H1 (cell line): ENCODE measurements around the gene PPM1L. TPM values are rescaled to one million over a fixed set of nuclear protein-coding genes. Genes with fewer than 3 reads are reported as not detected.

Experiments
- CTCF ChIA-PET: fragments of 300-600 bp; sonication (Branson Sonifier 250); formaldehyde crosslinking; loops from one replicate; lab custom pipeline; 2021; ENCODE audit not compliant: partially characterized antibody; lab: Charles Lee
- POLR2A ChIA-PET: fragments of 300-600 bp; sonication (Branson Sonifier 250); formaldehyde crosslinking; loops from one replicate; lab custom pipeline; 2021; ENCODE audit warnings: inconsistent platforms; ENCODE audit not compliant: partially characterized antibody; lab: Charles Lee
- DNase-seq, 2 experiments: peaks; one replicate each; pipeline versions ENCODE4 v3.0.0 to v3.0.0-alpha.2; 2010 to 2022; ENCODE audit warnings: low spot score in 2 of 2, low read depth in 1 of 2, mixed read lengths in 1 of 2
- FAIRE-seq: peaks from 2 replicates; lab custom pipeline; 2011; peaks lifted over from hg19 to GRCh38; lab: Jason Lieb, UNC
- H2AFZ ChIP-seq: 2 replicates; pipeline ENCODE4 v1.8.1; 2012; ENCODE audit warnings: low read length, inconsistent platforms
- H2AK5ac ChIP-seq: 2 replicates; pipeline ENCODE4 v1.6.1; 2013; ENCODE audit warnings: low read depth, low read length
- H2BK120ac ChIP-seq: replicated peaks from 2 replicates; pipeline ENCODE3; 2013; ENCODE audit warnings: low read depth, low read length, inconsistent platforms
- H2BK12ac ChIP-seq: 2 replicates; pipeline ENCODE4 v1.6.1; 2013; ENCODE audit warnings: low read depth, low read length
- H2BK15ac ChIP-seq: 2 replicates; pipeline ENCODE4 v1.6.1; 2013; ENCODE audit warnings: low read length
- H2BK20ac ChIP-seq: 2 replicates; pipeline ENCODE4 v1.6.1; 2013; ENCODE audit warnings: low read length
- H2BK5ac ChIP-seq: 2 replicates; pipeline ENCODE4 v1.6.1; 2013; ENCODE audit warnings: low read depth, low read length
- H3K14ac ChIP-seq: 2 replicates; pipeline ENCODE4 v1.6.1; 2013; ENCODE audit warnings: inconsistent platforms; ENCODE audit not compliant: insufficient read length
- H3K18ac ChIP-seq: 2 replicates; pipeline ENCODE4 v1.6.1; 2013; ENCODE audit warnings: low read length; ENCODE audit errors: extremely low read depth
- H3K23ac ChIP-seq: 2 replicates; pipeline ENCODE4 v1.6.1; 2013; ENCODE audit warnings: inconsistent platforms; ENCODE audit not compliant: insufficient read length
- H3K23me2 ChIP-seq: 2 replicates; pipeline ENCODE4 v1.6.1; 2013; ENCODE audit warnings: low read depth, low read length
- H3K27ac ChIP-seq: 2 replicates; pipeline ENCODE4 v1.6.1; 2011; ENCODE audit warnings: low read depth, low read length, inconsistent platforms
- H3K27me3 ChIP-seq, 4 experiments: replicated peaks in 1 of 4; 1 replicate in 1 of 4; 2 replicates in 3 of 4; pipeline versions ENCODE4 v1.6.1 to v1.8.1; 2011 to 2013; ENCODE audit warnings: low read length in 3 of 4, mild to moderate bottlenecking in 3 of 4, inconsistent platforms in 2 of 4, mixed read lengths in 2 of 4, moderate library complexity in 1 of 4; ENCODE audit not compliant: control insufficient read depth in 3 of 4, insufficient read depth in 3 of 4; ENCODE audit errors: extremely low read depth in 1 of 4
- H3K36me3 ChIP-seq, 4 experiments: 2 replicates each; pipeline versions ENCODE4 v1.6.1 to v1.8.1; 2011 to 2013; ENCODE audit warnings: mild to moderate bottlenecking in 4 of 4, low read length in 3 of 4, moderate library complexity in 2 of 4, control low read depth in 1 of 4, inconsistent platforms in 1 of 4; ENCODE audit not compliant: insufficient read depth in 4 of 4, control insufficient read depth in 2 of 4
- H3K4ac ChIP-seq: replicated peaks from 2 replicates; pipeline ENCODE3; 2013; ENCODE audit warnings: low read length, low read depth, mixed read lengths, inconsistent platforms; ENCODE audit not compliant: insufficient read length
- H3K4me1 ChIP-seq, 4 experiments: replicated peaks in 1 of 4; 1 replicate in 1 of 4; 2 replicates in 3 of 4; pipeline versions ENCODE4 v1.6.1 to v1.8.1; 2011 to 2013; ENCODE audit warnings: low read length in 3 of 4, inconsistent platforms in 2 of 4, mixed read lengths in 1 of 4; ENCODE audit not compliant: insufficient read depth in 4 of 4, control insufficient read depth in 3 of 4
- H3K4me2 ChIP-seq, 2 experiments: 2 replicates each; pipeline versions ENCODE4 v1.6.1 to v1.8.1; 2011 to 2013; ENCODE audit warnings: low read depth in 2 of 2, low read length in 2 of 2, control low read depth in 1 of 2, inconsistent platforms in 1 of 2, mild to moderate bottlenecking in 1 of 2; ENCODE audit not compliant: insufficient read depth in 1 of 2
- H3K4me3 ChIP-seq, 4 experiments: fragments of 200-600, 300-600 bp in 1 of 4; sonication (generic), shearing (Covaris generic), sonication (Bioruptor Twin) in 1 of 4; 2 replicates each; pipeline versions ENCODE4 v1.5.1 to v1.8.1; 2011 to 2016; ENCODE audit warnings: low read length in 4 of 4, low read depth in 3 of 4, control low read depth in 2 of 4, inconsistent platforms in 2 of 4, mild to moderate bottlenecking in 2 of 4, mixed read lengths in 1 of 4, moderate library complexity in 1 of 4; ENCODE audit not compliant: insufficient read depth in 2 of 4; ENCODE audit errors: extremely low read depth in 1 of 4
- H3K56ac ChIP-seq: replicated peaks from 2 replicates; pipeline ENCODE3; 2013; ENCODE audit warnings: low read depth, mild to moderate bottlenecking, mixed read lengths, low read length, inconsistent platforms; ENCODE audit not compliant: insufficient read length
- H3K79me1 ChIP-seq: 2 replicates; pipeline ENCODE4 v1.6.1; 2013; ENCODE audit warnings: low read depth, low read length, control low read depth
- H3K79me2 ChIP-seq, 2 experiments: 2 replicates each; pipeline versions ENCODE4 v1.6.1 to v1.8.1; 2012 to 2013; ENCODE audit warnings: low read length in 2 of 2, mild to moderate bottlenecking in 2 of 2, inconsistent platforms in 1 of 2; ENCODE audit not compliant: insufficient read depth in 2 of 2, control insufficient read depth in 1 of 2
- H3K9ac ChIP-seq, 4 experiments: replicated peaks in 1 of 4; 1 replicate in 1 of 4; 2 replicates in 3 of 4; pipeline versions ENCODE4 v1.6.1 to v1.8.1; 2011 to 2013; ENCODE audit warnings: low read depth in 3 of 4, low read length in 3 of 4, control low read depth in 2 of 4, mild to moderate bottlenecking in 2 of 4, moderate library complexity in 2 of 4, inconsistent platforms in 1 of 4; ENCODE audit errors: extremely low read depth in 1 of 4
- H3K9me3 ChIP-seq, 2 experiments: 2 replicates each; pipeline versions ENCODE4 v1.6.1 to v1.8.1; 2012 to 2013; ENCODE audit warnings: mild to moderate bottlenecking in 2 of 2, moderate library complexity in 2 of 2, control low read depth in 1 of 2, inconsistent platforms in 1 of 2, low read depth in 1 of 2, low read length in 1 of 2, mixed read lengths in 1 of 2; ENCODE audit not compliant: insufficient read depth in 2 of 2
- H4K20me1 ChIP-seq, 2 experiments: replicated peaks in 1 of 2; 2 replicates each; pipeline versions ENCODE3 to v1.8.1; 2011 to 2013; ENCODE audit warnings: inconsistent platforms in 2 of 2, low read length in 2 of 2, mild to moderate bottlenecking in 1 of 2; ENCODE audit not compliant: insufficient read depth in 2 of 2, control insufficient read depth in 1 of 2
- H4K5ac ChIP-seq: 2 replicates; pipeline ENCODE4 v1.6.1; 2013; ENCODE audit warnings: low read length, low read depth, mixed read lengths, inconsistent platforms; ENCODE audit not compliant: insufficient read length
- H4K8ac ChIP-seq: 2 replicates; pipeline ENCODE4 v1.8.0; 2013; ENCODE audit warnings: mild to moderate bottlenecking, moderate library complexity, low read length, inconsistent platforms; ENCODE audit not compliant: insufficient read depth; ENCODE audit errors: extremely low read depth
- H4K91ac ChIP-seq: replicated peaks from 2 replicates; pipeline ENCODE3; 2013; ENCODE audit warnings: low read length, mixed read lengths, inconsistent platforms; ENCODE audit not compliant: insufficient read length
- CBX8 ChIP-seq: fragments of 300-800, 300-1000 bp; sonication (generic); IDR thresholded peaks from 2 replicates; pipeline ENCODE4 v1.7.1; 2016; ENCODE audit warnings: low read depth, low read length, borderline replicate concordance
- CEBPB ChIP-seq: IDR thresholded peaks from 2 replicates; pipeline ENCODE4 v1.6.1; 2012; ENCODE audit warnings: low read depth, low read length
- EGR1 ChIP-seq: IDR thresholded peaks from 2 replicates; pipeline ENCODE4 v1.6.1; 2011; ENCODE audit warnings: low read depth, low read length, borderline replicate concordance
- NRF1 ChIP-seq: IDR thresholded peaks from 2 replicates; pipeline ENCODE4 v1.6.1; 2011; ENCODE audit warnings: mild to moderate bottlenecking, low read depth, low read length, improper control_type of control experiment
- PHF8 ChIP-seq: fragments of 200-600 bp; sonication (generic); conservative IDR thresholded peaks from 2 replicates; pipeline ENCODE4 v1.7.1; 2012; ENCODE audit warnings: low read depth, mild to moderate bottlenecking, inconsistent platforms, low read length, moderate library complexity
- RAD21 ChIP-seq, 2 experiments: IDR thresholded peaks in 1 of 2; conservative IDR thresholded peaks in 1 of 2; 2 replicates each; pipeline ENCODE4 v1.6.1; 2011; ENCODE audit warnings: low read depth in 2 of 2, low read length in 2 of 2, improper control_type of control experiment in 1 of 2, inconsistent platforms in 1 of 2, mild to moderate bottlenecking in 1 of 2, moderate library complexity in 1 of 2
- RXRA ChIP-seq: IDR thresholded peaks from 2 replicates; pipeline ENCODE4 v1.6.1; 2011; ENCODE audit warnings: low read depth, mild to moderate bottlenecking, low read length, moderate library complexity; ENCODE audit not compliant: insufficient read depth
- SAP30 ChIP-seq: fragments of 300-600 bp; sonication (generic); IDR thresholded peaks from 2 replicates; pipeline ENCODE4 v1.7.1; 2012; ENCODE audit warnings: low read length, moderate library complexity, mild to moderate bottlenecking, inconsistent platforms; ENCODE audit not compliant: insufficient read depth, insufficient replicate concordance
- SIN3A ChIP-seq, 2 experiments: IDR thresholded peaks in 1 of 2; conservative IDR thresholded peaks in 1 of 2; 2 replicates each; pipeline ENCODE4 v1.6.1; 2011 to 2012; ENCODE audit warnings: low read length in 2 of 2, improper control_type of control experiment in 1 of 2, low read depth in 1 of 2, mild to moderate bottlenecking in 1 of 2
- SRF ChIP-seq: IDR thresholded peaks from 2 replicates; pipeline ENCODE4 v1.6.1; 2011; ENCODE audit warnings: mild to moderate bottlenecking, low read depth, low read length, moderate library complexity
- TAF1 ChIP-seq: IDR thresholded peaks from 2 replicates; pipeline ENCODE4 v1.6.1; 2011; ENCODE audit warnings: mild to moderate bottlenecking, low read depth, low read length
- TBP ChIP-seq: IDR thresholded peaks from 2 replicates; pipeline ENCODE4 v1.6.1; 2011; ENCODE audit warnings: low read depth, low read length, improper control_type of control experiment
- TCF12 ChIP-seq: IDR thresholded peaks from 2 replicates; pipeline ENCODE4 v1.6.1; 2011; ENCODE audit warnings: low read depth, mild to moderate bottlenecking, low read length
- TEAD4 ChIP-seq: IDR thresholded peaks from 2 replicates; pipeline ENCODE4 v1.6.1; 2012; ENCODE audit warnings: low read depth, low read length, inconsistent platforms, mixed read lengths
- ZNF274 ChIP-seq: IDR thresholded peaks from 2 replicates; pipeline ENCODE4 v1.7.0; 2012; ENCODE audit warnings: low read length, borderline replicate concordance; ENCODE audit errors: extremely low read depth
- WGBS, 2 experiments: shearing (Covaris generic) in 1 of 2; methylation state at CpG; one replicate each; pipeline versions ENCODE4 v1.1.6 to v1.1.7; 2013 to 2015; ENCODE audit warnings: low lambda C conversion rate in 2 of 2, mixed read lengths in 2 of 2, inconsistent platforms in 1 of 2, low coverage in 1 of 2, missing lambda C conversion rate in 1 of 2; ENCODE audit not compliant: insufficient replicate concordance in 2 of 2, insufficient coverage in 1 of 2, insufficient read length in 1 of 2; ENCODE audit errors: extremely low coverage in 1 of 2, missing lambda C conversion rate in 1 of 2; 5-methylcytosine and 5-hydroxymethylcytosine counted together
- polyA plus RNA-seq, 7 experiments: library from polyadenylated mRNA; depleted of rRNA in 3 of 7; stranded (reverse) in 5 of 7; unstranded in 2 of 7; fragments of >200 nt in 5 of 7; fragments of 200-250 nt in 2 of 7; gene quantifications; 1 replicate in 5 of 7; 2 replicates in 1 of 7; 4 replicates in 1 of 7; pipeline versions ENCODE4 v1.2.1 to v1.2.3, GENCODE V29; 2011 to 2013; ENCODE audit warnings: missing spikeins in 2 of 7, mixed read lengths in 2 of 7
- total RNA-seq: library from RNA; stranded (reverse); fragmentation: NEBNext Ultra II Directional; extraction: Animal tissue kit (Norgen Biotek cat#: 25700); gene quantifications from 2 replicates; pipeline ENCODE4 v1.2.1, GENCODE V29; 2021

The PPM1L gene
- total and polyA plus RNA-seq, 2 of the 8 experiments (the other 6 are each of a cell fraction or from before 2014, with no cell fraction given) = 2.8 to 18.1 TPM

GRCh38 chr3:160919942-160920341 is 163.9 kb downstream of the PPM1L start:
- Histone ChIP-seq H3K27me3 (no peaks in the 10 kb centered on the region), H2BK12ac (no peak overlapping the region), H3K18ac (no peak overlapping the region), H3K79me1 (no peaks in the 10 kb centered on the region), H4K5ac (no peak overlapping the region), H3K14ac (no peak overlapping the region), H3K9ac (no peak overlapping the region), H2BK120ac (no peak overlapping the region), H4K91ac (no peak overlapping the region), H3K79me2 (no peaks in the 10 kb centered on the region), H3K4ac (no peak overlapping the region), H3K56ac (no peak overlapping the region), H3K4me2 (no peak overlapping the region), H3K4me3 (no peak overlapping the region), H2BK15ac (no peak overlapping the region), H3K23ac (no peak overlapping the region), H2AK5ac (no peak overlapping the region), H2BK5ac (no peak overlapping the region), H2BK20ac (no peak overlapping the region), H3K36me3 (no peaks in the 10 kb centered on the region), H3K27ac (no peak overlapping the region)
- CTCF ChIA-PET = interaction anchor here (0.6 to 5.5 kb wide), 28 partner anchors 9 to 355 kb away, joined by 3 to 40 read pairs (median 4); no protein-coding TSS in a partner anchor
- WGBS, 2 experiments = 80% methylated on average over 2 of the region's 2 CpGs; no CpG with 5 or more reads in 1 of the 2 experiments
- no peak for DNase-seq
- TF ChIP-seq TCF12 (no peak), CBX8 (no peak), SRF (no peak), NRF1 (no peak), ZNF274 (no peak), PHF8 (no peak), TBP (no peak), RXRA (no peak), TEAD4 (no peak), CEBPB (no peak), RAD21 (IDR thresholded peaks at IDR 0.05 in 1 of 2, conservative IDR thresholded peaks at IDR 0.05 in 1 of 2; ENCODE audit: low read depth in 2 of 2, low read length in 2 of 2) (no peak), SIN3A (conservative IDR thresholded peaks at IDR 0.05 in 1 of 2, IDR thresholded peaks at IDR 0.05 in 1 of 2; ENCODE audit: low read depth in 1 of 2, low read length in 2 of 2) (no peak), TAF1 (no peak), SAP30 (no peak), EGR1 (no peak)
- TF ChIP-seq, all 59 proteins: peak for 0
- Histone ChIP-seq H3K4me1 (no peaks in the 10 kb centered on the region), H2AFZ (no peak overlapping the region), H4K8ac (no peak overlapping the region), H3K23me2 (no peaks in the 10 kb centered on the region), H3K9me3 (no peaks in the 10 kb centered on the region), H4K20me1 (no peaks in the 10 kb centered on the region)
- FAIRE-seq = no peak
- POLR2A ChIA-PET = interaction anchor here (1.1 kb wide), 1 partner anchor 8 kb away, joined by 3 read pairs; no protein-coding TSS in a partner anchor
